Heart right ventricle (tissue), 16 donors: ENCODE data around the gene XRCC2. TPM values are rescaled to one million over a fixed set of nuclear protein-coding genes. Genes with fewer than 3 reads are reported as not detected.
A peak's percentile ranks its signal among the peaks of the same experiment; 100 is the strongest.

Experiments used
- ATAC-seq, 8 donors: fragments of 200-7000 bp; cut with Tn5 transposase; one replicate each; pipeline ENCODE4 v1.9.1; 2020; ENCODE audit warnings: mild to moderate bottlenecking in 8 of 8, moderate library complexity in 8 of 8, moderate number of reproducible peaks in 1 of 8
- DNase-seq, 2 donors: peaks; one replicate each; pipeline ENCODE4 v3.0.0-alpha.2; 2020
- H3K27ac ChIP-seq, 10 donors: fragments of 200-600 bp; sonication (generic) in 2 of 10; one replicate each; pipeline versions ENCODE4 v1.5.0 to v1.8.0; 2020 to 2022; ENCODE audit warnings: mild to moderate bottlenecking in 3 of 10
- H3K27me3 ChIP-seq, 7 donors: fragments of 200-600 bp; one replicate each; pipeline ENCODE4 v1.8.0; 2021 to 2022; ENCODE audit warnings: mild to moderate bottlenecking in 2 of 7
- H3K36me3 ChIP-seq, 9 donors: fragments of 200-600 bp; sonication (generic) in 1 of 9; one replicate each; pipeline versions ENCODE4 v1.5.0 to v1.8.0; 2020 to 2022; ENCODE audit warnings: mild to moderate bottlenecking in 2 of 9
- H3K4me1 ChIP-seq, 9 donors: fragments of 200-600 bp; sonication (generic) in 1 of 9; one replicate each; pipeline versions ENCODE4 v1.5.0 to v1.8.0; 2020 to 2022; ENCODE audit warnings: mild to moderate bottlenecking in 4 of 9
- H3K4me3 ChIP-seq, 10 donors: fragments of 200-600 bp; sonication (generic) in 2 of 10; one replicate each; pipeline versions ENCODE4 v1.5.0 to v1.8.0; 2020 to 2022; ENCODE audit warnings: mild to moderate bottlenecking in 7 of 10, moderate library complexity in 2 of 10
- H3K9me3 ChIP-seq, 11 donors: fragments of 200-600 bp in 10 of 11; sonication (generic) in 2 of 11; one replicate each; pipeline versions ENCODE4 v1.5.0 to v1.8.0; 2013 to 2022; ENCODE audit warnings: mild to moderate bottlenecking in 2 of 11, control low read depth in 1 of 11, moderate library complexity in 1 of 11
- CTCF ChIP-seq, 9 donors: fragments of 200-600 bp; sonication (generic) in 2 of 9; IDR thresholded peaks; one replicate each; pipeline versions ENCODE4 v1.5.0 to v1.8.0; 2021 to 2022; ENCODE audit warnings: antibody characterized with exemption in 9 of 9, mild to moderate bottlenecking in 5 of 9, moderate library complexity in 1 of 9
- WGBS, 2 donors: extraction: QIAGEN DNeasy Blood & Tissue Kit; methylation state at CpG; one replicate each; pipeline ENCODE4 v1.1.7; 2013; ENCODE audit warnings: inconsistent platforms in 1 of 2; 5-methylcytosine and 5-hydroxymethylcytosine counted together
- intact Hi-C, 10 donors: fragments of 100-400 bp; cut with DNase I; formaldehyde crosslinking; loops; one replicate each; pipeline versions ENCODE4 v1.11.1 to v1.14.2; 2022
- polyA plus RNA-seq, 2 donors: library from polyadenylated mRNA; stranded (reverse); fragments of 200-250 nt; gene quantifications; one replicate each; pipeline ENCODE4 v1.2.3, GENCODE V29; 2013
- total RNA-seq, 10 donors: library from RNA; stranded (reverse); fragmentation: NEBNext Ultra II Directional in 3 of 10; extraction: Animal tissue kit (Norgen Biotek cat#: 25700) in 3 of 10; gene quantifications; one replicate each; pipeline versions ENCODE4 v1.2.1 to v1.2.4, GENCODE V29; 2021 to 2023
- donor health status: Arrhythmogenic right ventricular cardiomyopathy.
- donor health status: ischemic (EF 13 %, LVEDD 7.1; RV severe dilation, severe dysfunction).
- donor health status: healthy with polysubstance abuse.
- donor health status: DM: no; HTN: yes; CAD: no.
- donor health status: DM: no; HTN: no; CAD: no.
- donor health status: ischemic (EF 25% LVEDD 6.9; RV normal size, moderate dysfunction).
- donor health status: ischemic (EF 25% LVEDD 5.7; RV mildly dilated, moderate dysfunction).
- donor health status: healthy.
- donor health status: DM: yes; HTN: yes; CAD: no.
- donor health status: Ischemic cardiomyopathy.
- donor health status: ischemic (EF 35%, LVEDD 5.7; RV mildly dilated, moderate dysfunction).
- donor health status: nonischemic (EF 11% LVEDD 7.7; RV severe dilation, severe dysfunction).
- donor health status: DM: yes; HTN: yes; CAD: no.
- donor health status: PGD.
- donor health status: ischemic (EF 29% LVEDD 5.4; RV normal size, mild dysfunction).
- donor health status: nonischemic (EF 23%, LVEDD 6.1; RV moderate dilation, normal function).

The XRCC2 gene
- total and polyA plus RNA-seq, 12 donors, result 0.06 to 0.71 (median 0.46) TPM

GRCh38 chr7:152608208-152608607 is 67.7 kb downstream of the XRCC2 start:
- no peak for DNase-seq
- 76 to 78% methylated on average over 10 of the region's 10 CpGs for WGBS, 2 donors
- intact Hi-C loops, result no loop called here

GRCh38 chr7:152607007-152607406 is 68.9 kb downstream of the XRCC2 start:
- ATAC-seq, result no peak
- Histone ChIP-seq H3K9me3 (no peaks in the 10 kb centered on the region), H3K36me3 (no peaks in the 10 kb centered on the region), H3K4me1 (no peaks in the 10 kb centered on the region), H3K4me3 (no peak overlapping the region), H3K27ac (no peak overlapping the region), H3K27me3 (no peaks in the 10 kb centered on the region)
- WGBS, 2 donors, result 66 to 92% methylated on average over 2 of the region's 2 CpGs
- DNase-seq, result no peak
- intact Hi-C loops, result no loop called here
- no peak for TF ChIP-seq CTCF (IDR thresholded peaks at IDR 0.05)

More at GRCh38 chr7:152608208-152608607, 67.7 kb downstream of the XRCC2 start:
- ATAC-seq, result no peak
- no peak overlapping the region for H3K27ac ChIP-seq
- TF ChIP-seq CTCF (IDR thresholded peaks at IDR 0.05), result no peak
- H3K27me3 ChIP-seq, result no peaks in the 10 kb centered on the region
- H3K4me3 ChIP-seq, result no peak overlapping the region
- no peaks in the 10 kb centered on the region for H3K36me3 ChIP-seq
- H3K4me1 ChIP-seq, result no peaks in the 10 kb centered on the region
- no peaks in the 10 kb centered on the region for H3K9me3 ChIP-seq

DNA sequence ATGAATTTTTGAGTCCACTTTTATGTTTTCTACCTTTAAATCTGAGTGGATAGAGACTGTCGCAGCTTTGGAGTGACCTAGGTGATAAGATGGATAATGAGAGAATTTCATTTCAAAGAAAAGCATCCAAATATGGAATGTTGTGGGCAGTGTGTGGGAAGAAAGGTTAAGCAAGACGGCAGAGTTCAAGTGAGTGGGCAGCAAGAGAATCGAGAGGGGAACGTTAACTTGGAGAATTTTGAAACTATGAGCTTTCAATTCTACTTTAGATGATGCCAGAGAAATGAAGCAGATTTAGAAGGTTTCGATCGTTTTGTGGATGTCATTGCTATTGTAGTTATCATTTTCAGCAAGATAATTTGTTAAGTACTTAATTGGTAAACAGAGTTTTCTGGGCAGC is 73.0 kb downstream of the XRCC2 start:
- Histone ChIP-seq H3K27me3 (no peaks in the 10 kb centered on the region), H3K36me3 (no peaks in the 10 kb centered on the region), H3K4me1 (no peaks in the 10 kb centered on the region), H3K4me3 (no peak overlapping the region), H3K27ac (no peak overlapping the region), H3K9me3 (no peaks in the 10 kb centered on the region)
- no peak for DNase-seq
- no peak for ATAC-seq
- no peak for TF ChIP-seq CTCF (IDR thresholded peaks at IDR 0.05)
- intact Hi-C loops, result no loop called here
- 62 to 64% methylated on average over 6 of the region's 6 CpGs for WGBS, 2 donors

DNA sequence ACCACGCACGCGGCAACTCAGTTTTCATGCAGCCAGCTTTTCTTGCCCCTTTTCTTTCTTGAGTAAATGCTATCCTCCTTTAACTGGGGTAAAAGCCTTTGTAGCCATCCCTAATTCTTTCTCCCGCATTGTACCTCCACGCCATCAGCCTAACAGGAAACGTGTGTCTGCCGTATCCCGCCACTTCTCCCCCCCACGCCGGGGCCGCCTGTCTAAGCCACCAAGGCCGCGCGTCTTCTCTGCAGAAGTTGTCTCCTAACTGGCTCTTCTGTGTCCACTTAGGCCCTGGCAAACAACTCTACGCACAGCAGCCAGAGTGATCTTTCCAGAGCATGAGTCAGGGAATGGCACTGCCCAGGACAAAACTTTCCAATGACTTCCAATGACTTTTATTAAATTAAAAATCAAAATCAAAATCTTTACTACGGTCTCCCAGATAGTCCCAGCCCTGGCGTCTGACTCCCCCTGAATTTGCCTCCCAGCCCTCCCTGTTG is 74.6 kb downstream of the XRCC2 start:
- Histone ChIP-seq H3K27ac (no peak overlapping the region), H3K27me3 (no peaks in the 10 kb centered on the region), H3K9me3 (no peaks in the 10 kb centered on the region), H3K4me1 (no peaks in the 10 kb centered on the region), H3K36me3 (no peaks in the 10 kb centered on the region), H3K4me3 (no peak overlapping the region)
- TF ChIP-seq CTCF (IDR thresholded peaks at IDR 0.05), result no peak
- intact Hi-C loops, result no loop called here
- 88 to 90% methylated on average over 17 of the region's 17 CpGs for WGBS, 2 donors
- no peak for DNase-seq
- peak in 2 of 8 donors; percentile 54 to 65 for ATAC-seq
